Natural killer cell (primary cell): Measurements from ENCODE around the gene LRRC15. TPM values are rescaled to one million over a fixed set of nuclear protein-coding genes. Genes with fewer than 3 reads are reported as not detected.

Source experiments
- ATAC-seq, 3 donors: fragments of 150-1000 bp in 2 of 3; fragments of 200-7000 bp in 1 of 3; cut with Tn5 transposase; 1 replicate in 1 of 3; 2 replicates in 2 of 3; pipeline ENCODE4 v1.10.0; 2021; ENCODE audit warnings: mild to moderate bottlenecking in 2 of 3, moderate library complexity in 2 of 3
- DNase-seq, 2 donors: peaks; one replicate each; pipeline versions ENCODE4 v3.0.0 to v3.0.0-alpha.2; 2013 to 2021; ENCODE audit warnings: mixed read lengths in 1 of 2
- H3K27ac ChIP-seq: one replicate; pipeline ENCODE4 v1.5.1; 2013; ENCODE audit warnings: mild to moderate bottlenecking, low read length
- H3K27me3 ChIP-seq: one replicate; pipeline ENCODE4 v1.6.1; 2013; ENCODE audit warnings: low read length; ENCODE audit not compliant: control insufficient read depth, insufficient read depth
- H3K36me3 ChIP-seq: one replicate; pipeline ENCODE4 v1.6.1; 2013; ENCODE audit warnings: low read length; ENCODE audit not compliant: control insufficient read depth, insufficient read depth
- H3K4me1 ChIP-seq: one replicate; pipeline ENCODE4 v1.6.1; 2013; ENCODE audit warnings: low read length; ENCODE audit not compliant: control insufficient read depth, insufficient read depth
- H3K4me3 ChIP-seq: one replicate; pipeline ENCODE4 v1.5.1; 2013; ENCODE audit warnings: low read length
- H3K9me3 ChIP-seq: one replicate; pipeline ENCODE4 v1.6.1; 2013; ENCODE audit warnings: low read length; ENCODE audit not compliant: control insufficient read depth, insufficient read depth
- H3K27ac Mint-ChIP-seq, 2 donors: one replicate each; pipeline ENCODE4 v1.8.0; 2022; ENCODE audit warnings: mild to moderate bottlenecking in 2 of 2, mixed read lengths in 2 of 2, moderate library complexity in 1 of 2
- H3K27me3 Mint-ChIP-seq, 2 donors: one replicate each; pipeline ENCODE4 v1.8.0; 2022; ENCODE audit warnings: low read depth in 2 of 2, mixed read lengths in 2 of 2
- H3K36me3 Mint-ChIP-seq: one replicate; pipeline ENCODE4 v1.8.0; 2022; ENCODE audit warnings: mixed read lengths
- H3K4me1 Mint-ChIP-seq, 2 donors: one replicate each; pipeline ENCODE4 v1.8.0; 2022; ENCODE audit warnings: mixed read lengths in 2 of 2
- H3K4me3 Mint-ChIP-seq: one replicate; pipeline ENCODE4 v1.8.0; 2022; ENCODE audit warnings: mild to moderate bottlenecking, moderate library complexity, mixed read lengths
- H3K9me3 Mint-ChIP-seq, 2 donors: one replicate each; pipeline ENCODE4 v1.8.0; 2022; ENCODE audit warnings: mixed read lengths in 2 of 2
- WGBS: methylation state at CpG from one replicate; pipeline ENCODE4 v1.1.7; 2013; ENCODE audit warnings: missing lambda C conversion rate; ENCODE audit not compliant: insufficient coverage; 5-methylcytosine and 5-hydroxymethylcytosine counted together
- intact Hi-C: fragments of 100-400 bp; cut with micrococcal nuclease; formaldehyde crosslinking; loops from one replicate; pipeline ENCODE4 v1.14.2; 2022
- total RNA-seq, 4 donors: library from RNA; stranded (reverse); fragments of 120-200 nt in 1 of 4; gene quantifications; one replicate each; pipeline versions ENCODE4 v1.2.3 to v1.2.4, GENCODE V29; 2013 to 2022
- TF ChIP-seq, protein P1 (sequence below): fragments of 200-600 bp; IDR thresholded peaks from one replicate; pipeline ENCODE4 v1.8.0; 2022; ENCODE audit warnings: antibody characterized with exemption

The LRRC15 gene
- total RNA-seq, 3 donors from 2014 or later (not counting 1 experiment from before 2014, with no cell fraction given), result not detected

DNA sequence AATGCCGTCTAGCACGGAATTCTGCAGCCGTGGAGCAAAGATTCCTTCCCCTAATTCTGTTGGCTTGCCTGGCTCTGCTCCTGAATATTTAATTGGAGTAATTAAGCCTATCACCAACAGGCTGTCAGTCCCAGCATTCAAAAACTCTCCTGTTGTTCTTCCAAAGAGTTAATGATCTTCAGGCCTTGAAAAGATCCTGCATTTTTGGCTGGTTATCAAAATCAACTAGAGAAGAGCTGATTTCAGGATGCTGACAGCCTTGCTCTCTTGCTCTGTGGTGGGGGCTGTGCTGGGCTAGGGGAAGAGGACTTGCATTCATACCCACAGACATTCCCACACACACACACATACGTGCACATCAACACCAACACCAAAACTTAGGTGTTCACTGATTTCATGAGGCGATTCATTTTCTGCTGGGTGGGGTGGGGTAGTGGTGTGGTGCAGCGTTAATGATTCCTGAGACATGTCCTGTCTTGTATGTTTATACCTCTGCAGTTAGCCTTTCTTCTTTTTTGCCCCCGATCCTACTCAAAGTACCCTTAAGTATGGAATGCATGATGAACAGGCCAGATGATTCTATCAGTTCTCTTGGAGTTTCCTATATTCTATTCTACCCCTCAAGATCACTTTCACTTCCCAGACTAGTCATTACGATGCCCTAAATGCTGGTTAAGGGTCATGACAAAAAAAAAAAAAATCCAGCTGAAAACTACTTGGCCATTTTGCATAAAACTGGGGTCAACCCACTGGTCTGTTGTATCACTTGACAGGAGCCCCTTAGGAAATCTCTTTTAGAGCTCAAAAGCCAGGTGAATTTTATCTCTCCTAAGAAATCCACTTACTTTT, 60.7 kb downstream of the LRRC15 start:
- no peak overlapping the region for H3K27ac Mint-ChIP-seq
- no peak overlapping the region for H3K4me3 Mint-ChIP-seq
- no peak overlapping the region for H3K4me3 ChIP-seq
- ATAC-seq, result no peak
- H3K27ac ChIP-seq, result no peak overlapping the region
- peaks cover 41% of the 10 kb centered on the region for H3K4me1 ChIP-seq
- no peaks in the 10 kb centered on the region for H3K36me3 Mint-ChIP-seq
- peaks cover 38 to 60% of the 10 kb centered on the region in 2 donors for H3K27me3 Mint-ChIP-seq
- intact Hi-C loops, result no loop called here
- H3K9me3 Mint-ChIP-seq, result no peaks in the 10 kb centered on the region
- DNase-seq, result no peak
- WGBS, result 88% methylated on average over 5 of the region's 8 CpGs
- peaks cover 30 to 34% of the 10 kb centered on the region in 2 donors for H3K4me1 Mint-ChIP-seq
- H3K36me3 ChIP-seq, result no peaks in the 10 kb centered on the region
- peaks cover 4% of the 10 kb centered on the region for H3K9me3 ChIP-seq
- peaks cover 10% of the 10 kb centered on the region for H3K27me3 ChIP-seq
- TF ChIP-seq, protein P1, sequence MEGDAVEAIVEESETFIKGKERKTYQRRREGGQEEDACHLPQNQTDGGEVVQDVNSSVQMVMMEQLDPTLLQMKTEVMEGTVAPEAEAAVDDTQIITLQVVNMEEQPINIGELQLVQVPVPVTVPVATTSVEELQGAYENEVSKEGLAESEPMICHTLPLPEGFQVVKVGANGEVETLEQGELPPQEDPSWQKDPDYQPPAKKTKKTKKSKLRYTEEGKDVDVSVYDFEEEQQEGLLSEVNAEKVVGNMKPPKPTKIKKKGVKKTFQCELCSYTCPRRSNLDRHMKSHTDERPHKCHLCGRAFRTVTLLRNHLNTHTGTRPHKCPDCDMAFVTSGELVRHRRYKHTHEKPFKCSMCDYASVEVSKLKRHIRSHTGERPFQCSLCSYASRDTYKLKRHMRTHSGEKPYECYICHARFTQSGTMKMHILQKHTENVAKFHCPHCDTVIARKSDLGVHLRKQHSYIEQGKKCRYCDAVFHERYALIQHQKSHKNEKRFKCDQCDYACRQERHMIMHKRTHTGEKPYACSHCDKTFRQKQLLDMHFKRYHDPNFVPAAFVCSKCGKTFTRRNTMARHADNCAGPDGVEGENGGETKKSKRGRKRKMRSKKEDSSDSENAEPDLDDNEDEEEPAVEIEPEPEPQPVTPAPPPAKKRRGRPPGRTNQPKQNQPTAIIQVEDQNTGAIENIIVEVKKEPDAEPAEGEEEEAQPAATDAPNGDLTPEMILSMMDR, result no peak

DNA sequence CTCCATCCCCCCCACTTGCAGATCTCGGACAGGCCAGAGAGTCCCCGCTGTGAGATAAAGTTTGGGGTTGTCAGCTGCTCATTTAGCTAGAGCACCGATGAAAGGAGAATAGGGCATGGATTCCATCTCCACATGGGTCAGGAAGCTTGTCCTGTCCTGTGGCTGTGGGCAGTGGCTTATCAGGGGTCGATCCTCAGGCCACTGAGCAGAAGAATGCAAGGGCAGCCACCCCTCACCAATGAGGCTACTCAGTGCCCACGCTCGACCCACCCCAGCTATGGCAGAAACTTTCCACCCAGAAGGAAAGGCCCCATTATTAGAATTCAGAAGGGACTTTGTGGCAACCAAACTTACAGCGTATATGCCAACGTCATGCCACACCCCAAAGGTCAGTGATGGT, 61.7 kb downstream of the LRRC15 start:
- Mint-ChIP-seq H3K4me3 (no peak overlapping the region), H3K36me3 (no peaks in the 10 kb centered on the region), H3K27ac (no peak overlapping the region), H3K9me3 (no peaks in the 10 kb centered on the region), H3K27me3 (peaks cover 30 to 51% of the 10 kb centered on the region in 2 donors), H3K4me1 (peaks cover 30 to 34% of the 10 kb centered on the region in 2 donors)
- no peak overlapping the region for H3K27ac ChIP-seq
- H3K4me1 ChIP-seq, result peaks cover 41% of the 10 kb centered on the region
- TF ChIP-seq, protein P1, result no peak
- H3K4me3 ChIP-seq, result no peak overlapping the region
- DNase-seq, result no peak
- H3K27me3 ChIP-seq, result peaks cover 10% of the 10 kb centered on the region
- intact Hi-C loops, result no loop called here
- H3K9me3 ChIP-seq, result peaks cover 4% of the 10 kb centered on the region
- no peaks in the 10 kb centered on the region for H3K36me3 ChIP-seq
- ATAC-seq, result no peak
- WGBS, result 79% methylated on average over 8 of the region's 8 CpGs

DNA sequence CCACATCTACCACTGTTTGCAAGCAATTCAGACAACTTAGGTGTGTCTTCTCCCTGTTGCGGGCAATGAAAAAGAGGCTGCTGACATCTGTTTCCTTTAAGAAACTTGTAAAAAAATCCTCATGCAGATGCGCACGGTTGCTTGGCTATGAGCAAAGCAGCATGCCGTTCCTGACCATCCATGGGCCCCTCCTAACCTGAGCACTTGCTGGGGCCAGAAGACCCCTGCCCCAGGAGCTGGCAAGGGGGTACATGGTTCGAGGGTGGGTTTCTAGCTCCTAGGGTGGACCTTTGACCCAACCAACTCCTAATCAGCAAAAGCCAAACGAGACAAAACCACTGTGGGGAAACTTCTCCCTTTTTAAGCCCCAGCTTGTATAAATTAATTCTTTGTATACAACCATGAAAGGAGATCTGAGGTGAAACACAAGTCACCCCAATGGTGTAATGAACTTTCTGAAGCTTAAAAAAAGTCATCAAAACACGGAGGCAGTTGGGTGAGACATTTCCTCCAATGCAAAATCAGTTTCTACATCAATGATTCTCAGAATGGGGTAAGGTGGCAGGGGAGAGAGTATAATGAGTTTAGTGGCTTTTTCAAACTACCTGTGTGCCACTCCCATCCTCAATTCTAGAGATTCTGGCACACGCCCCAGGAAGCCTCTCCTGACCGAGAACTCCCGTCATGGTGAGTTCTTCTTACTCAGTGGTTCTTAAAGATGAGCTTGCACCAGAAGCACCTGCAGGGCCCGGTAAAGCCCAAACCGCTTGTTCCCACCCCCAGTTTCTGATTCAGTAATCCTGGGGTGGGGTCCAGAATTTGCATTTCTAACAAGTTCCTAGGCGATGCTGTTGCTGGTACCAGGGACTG, 62.5 kb downstream of the LRRC15 start:
- H3K27me3 Mint-ChIP-seq, result peaks cover 22 to 42% of the 10 kb centered on the region in 2 donors
- Histone ChIP-seq H3K27ac (peak overlapping the region; percentile 49), H3K27me3 (peaks cover 14% of the 10 kb centered on the region), H3K4me1 (peaks cover 41% of the 10 kb centered on the region), H3K36me3 (no peaks in the 10 kb centered on the region), H3K9me3 (peaks cover 4% of the 10 kb centered on the region), H3K4me3 (no peak overlapping the region)
- no peaks in the 10 kb centered on the region for H3K9me3 Mint-ChIP-seq
- H3K4me1 Mint-ChIP-seq, result peaks cover 29 to 30% of the 10 kb centered on the region in 2 donors
- H3K4me3 Mint-ChIP-seq, result peak overlapping the region; percentile 82
- H3K36me3 Mint-ChIP-seq, result no peaks in the 10 kb centered on the region
- intact Hi-C loops, result no loop called here
- H3K27ac Mint-ChIP-seq, result peak overlapping the region in 1 of 2 donors; percentile 19
- peak in 1 of 2 donors; percentile 52 for DNase-seq
- WGBS, result 8% methylated on average over 12 of the region's 13 CpGs
- peak in 2 of 3 donors; percentile 26 to 29 for ATAC-seq
- TF ChIP-seq, protein P1, result no peak
